Activated T-cell treated with anti-CD3 and anti-CD28 coated beads for 48 hours (primary cell): ENCODE results near the gene SYNRG.
A peak's percentile ranks its signal among the peaks of the same experiment; 100 is the strongest.
"Not testable (repeated sequence)": the region's sequence is repeated elsewhere in the genome, so short reads cannot be mapped to it uniquely, and the experiment has no call there.

Experiments
- DNase-seq: peaks from one replicate; pipeline ENCODE4 v3.0.0-alpha.2; 2020; ENCODE audit warnings: low read depth

Gene SYNRG

DNA sequence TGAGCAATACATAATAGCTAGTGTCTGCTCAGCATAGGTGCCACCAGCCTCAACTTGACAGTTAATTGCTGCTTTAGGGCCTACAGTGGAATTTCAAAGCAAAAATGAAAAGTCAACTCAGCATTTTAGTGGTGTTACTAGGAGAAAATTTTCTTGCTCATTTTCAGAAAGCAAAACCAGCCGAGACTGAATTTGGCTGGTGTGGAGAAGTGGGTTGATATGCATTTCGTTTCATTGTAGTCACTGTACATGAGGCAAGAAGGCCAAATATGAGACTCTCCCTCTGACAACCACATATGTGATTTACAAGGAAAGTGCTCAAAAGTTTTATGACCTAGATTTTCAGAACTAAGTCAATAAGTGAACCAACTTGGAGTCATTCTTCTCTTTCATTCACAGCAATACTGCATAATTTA lies 65.6 kb downstream of the SYNRG start:
- no peak for DNase-seq

DNA sequence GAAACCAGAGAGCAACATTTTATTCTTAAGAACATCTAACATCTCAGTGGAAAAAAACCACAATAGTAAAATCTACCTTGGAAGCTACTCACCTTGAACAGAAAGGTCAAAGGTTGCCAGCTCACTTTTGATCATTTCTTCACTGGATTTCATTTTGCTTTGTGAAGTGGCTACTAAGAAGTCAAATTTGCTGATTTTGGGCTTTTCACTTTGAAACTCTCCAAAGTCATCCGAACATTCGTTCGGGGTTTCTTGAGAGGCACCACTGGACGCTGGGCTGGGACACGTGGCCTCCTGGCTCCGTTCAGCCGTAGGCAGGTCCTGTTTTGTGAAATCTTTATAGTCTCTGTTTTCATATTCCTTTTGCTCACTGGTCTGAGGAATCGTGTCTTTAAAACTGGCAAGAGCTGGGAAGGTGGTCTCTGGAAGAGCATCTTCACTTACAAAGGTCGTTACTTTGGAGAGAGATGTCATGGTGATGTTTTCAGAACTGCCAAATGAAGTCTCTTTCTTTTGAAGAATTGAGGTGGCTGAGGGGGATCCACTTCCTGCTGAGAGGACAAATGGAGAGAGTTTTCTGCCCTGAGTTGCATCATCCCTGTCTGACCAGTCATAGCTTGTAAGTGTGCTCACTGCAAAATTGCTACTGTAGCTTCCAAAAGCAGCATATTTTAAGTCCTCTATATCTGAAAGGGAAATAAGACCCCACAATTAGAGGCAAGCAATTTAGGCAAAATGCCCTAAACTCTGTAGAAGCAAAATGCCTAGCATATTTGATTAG lies 67.1 kb downstream of the SYNRG start:
- no peak for DNase-seq

DNA sequence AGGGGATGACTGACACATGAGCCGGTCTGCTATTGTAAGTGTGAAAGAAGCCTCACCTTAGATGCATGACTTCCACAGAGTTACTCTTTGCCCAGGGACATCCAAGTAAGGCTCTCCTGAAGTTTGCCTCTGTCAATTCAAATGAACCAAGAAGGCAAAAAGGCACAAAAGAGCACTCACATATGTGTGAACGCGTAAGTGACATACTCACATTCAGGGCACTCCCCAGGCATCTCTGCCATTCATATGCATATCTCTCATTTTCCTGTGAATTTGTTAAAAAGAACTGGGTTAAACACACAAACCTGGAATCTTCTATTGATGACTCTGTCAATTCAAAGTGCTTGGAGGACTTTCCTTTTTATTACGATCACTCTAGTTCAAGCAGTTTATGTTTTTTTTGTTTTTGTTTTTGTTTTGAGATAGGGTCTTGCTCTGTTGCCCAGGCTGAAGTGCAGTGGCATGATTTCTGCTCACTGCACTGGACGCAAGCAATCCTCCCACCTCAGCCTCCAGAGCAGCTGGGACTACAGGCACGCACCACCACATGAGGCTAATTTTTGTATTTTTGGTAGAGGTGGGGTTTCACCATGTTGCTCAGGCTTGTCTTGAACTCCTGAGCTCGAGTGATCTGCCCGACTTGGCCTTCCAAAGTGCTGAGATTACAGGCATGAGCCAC lies 70.1 kb downstream of the SYNRG start:
- no peak for DNase-seq

DNA sequence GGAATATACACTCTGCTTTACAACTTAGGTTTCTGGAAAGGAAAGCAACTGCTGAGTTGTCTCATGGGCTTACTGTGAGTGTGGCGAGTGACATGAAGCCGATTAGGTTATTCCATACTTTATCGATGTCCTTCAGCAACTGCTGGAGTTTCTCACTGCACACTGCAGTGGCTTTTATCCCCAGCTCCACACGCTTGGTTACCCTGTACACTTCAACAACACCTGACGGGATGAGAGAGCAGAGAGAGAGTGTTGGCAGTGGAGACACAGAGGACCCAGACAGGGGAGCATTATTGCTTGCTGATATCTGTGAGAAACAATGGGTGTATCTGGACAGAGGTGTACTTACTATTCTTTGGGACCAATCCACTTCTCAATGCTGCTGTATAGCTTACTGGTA lies 73.3 kb downstream of the SYNRG start:
- no peak for DNase-seq

DNA sequence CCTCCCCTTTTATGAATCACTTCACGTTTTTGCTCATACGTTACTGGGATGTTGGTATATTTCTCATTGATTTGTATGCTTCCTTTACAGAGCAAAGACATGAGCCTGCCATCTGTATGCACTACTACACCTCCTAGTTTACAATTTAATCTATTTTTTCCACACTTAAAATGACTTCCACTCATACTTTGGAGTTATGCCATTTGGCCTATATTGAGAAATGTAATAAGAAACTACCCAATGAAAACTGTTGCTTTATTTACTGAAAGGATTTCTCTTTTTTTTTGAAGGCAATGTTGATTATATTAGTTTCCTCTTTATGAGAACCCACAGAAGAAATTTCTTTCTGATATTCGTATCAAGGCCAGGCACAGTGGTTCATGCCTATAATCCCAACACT lies 76.5 kb downstream of the SYNRG start:
- DNase-seq: no peak

DNA sequence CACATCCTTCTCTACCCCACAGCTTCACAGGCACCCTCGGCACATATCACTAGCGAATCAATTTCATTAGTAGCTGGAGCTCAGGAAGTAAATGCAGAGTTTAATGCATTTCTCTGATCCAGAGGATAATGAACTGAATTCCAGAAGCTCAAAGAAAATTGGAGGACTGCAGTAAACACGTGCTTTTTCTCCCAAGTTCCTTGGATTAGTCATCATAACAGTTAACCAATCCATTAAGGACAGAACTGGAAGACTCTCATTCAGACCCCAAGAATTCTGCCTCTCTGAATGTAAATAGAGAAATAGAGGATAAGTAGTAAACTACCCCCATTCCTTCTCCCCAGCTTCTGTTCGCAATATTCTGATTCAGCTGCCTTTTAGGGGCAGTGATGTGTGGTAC lies 78.8 kb downstream of the SYNRG start:
- no peak for DNase-seq

DNA sequence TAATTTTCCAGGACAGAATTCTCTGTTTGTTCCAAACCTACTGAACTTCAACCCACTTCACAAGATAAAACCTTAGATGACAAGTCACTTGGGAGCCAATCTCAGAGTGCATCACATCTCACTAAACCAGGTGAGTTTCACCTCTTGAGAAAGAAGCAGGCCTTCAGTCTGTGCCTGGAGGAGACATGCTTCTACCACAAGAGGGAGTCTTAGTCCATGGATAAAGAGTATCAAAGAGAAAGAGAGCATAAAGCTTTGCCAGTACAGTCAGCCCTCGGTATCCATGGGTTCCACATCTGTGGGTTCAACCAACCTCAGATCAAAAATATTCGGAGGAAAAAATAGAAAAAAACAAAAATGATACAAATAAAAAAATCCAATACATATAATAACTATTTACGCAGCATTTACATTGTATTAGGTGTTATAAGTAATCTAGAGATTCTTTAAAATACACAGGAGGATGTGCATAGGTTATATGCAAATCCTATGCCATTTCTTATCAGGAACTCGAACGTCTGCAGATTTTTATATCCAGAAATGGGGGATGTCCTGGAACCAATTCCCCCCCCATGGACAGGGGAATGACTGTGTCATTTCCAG lies 81.9 kb downstream of the SYNRG start:
- DNase-seq: no peak

DNA sequence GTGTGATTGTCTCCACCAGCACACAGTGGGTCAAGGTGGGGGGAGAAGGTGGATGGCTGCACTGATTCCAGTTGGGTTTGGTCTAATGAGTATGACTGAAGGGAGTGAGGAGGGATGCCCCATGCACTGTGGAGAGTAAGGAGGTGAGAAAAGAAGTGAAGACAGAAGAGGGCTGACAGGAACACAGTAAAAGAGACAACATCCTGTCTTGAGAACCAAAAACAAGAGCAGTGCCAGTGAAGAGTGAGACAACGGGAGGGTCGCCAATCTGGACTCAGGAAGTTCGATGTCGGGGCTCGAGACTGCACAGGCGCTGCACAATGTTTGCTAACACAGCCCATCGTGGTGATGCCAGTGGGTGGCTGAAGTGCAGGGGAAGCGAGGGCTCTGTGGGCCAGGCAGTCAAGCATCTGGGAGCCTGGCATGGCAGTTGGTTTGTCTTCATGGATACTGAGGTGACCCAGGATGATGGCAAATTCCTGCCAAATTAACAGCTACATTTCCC lies 85.5 kb downstream of the SYNRG start:
- DNase-seq: no peak

DNA sequence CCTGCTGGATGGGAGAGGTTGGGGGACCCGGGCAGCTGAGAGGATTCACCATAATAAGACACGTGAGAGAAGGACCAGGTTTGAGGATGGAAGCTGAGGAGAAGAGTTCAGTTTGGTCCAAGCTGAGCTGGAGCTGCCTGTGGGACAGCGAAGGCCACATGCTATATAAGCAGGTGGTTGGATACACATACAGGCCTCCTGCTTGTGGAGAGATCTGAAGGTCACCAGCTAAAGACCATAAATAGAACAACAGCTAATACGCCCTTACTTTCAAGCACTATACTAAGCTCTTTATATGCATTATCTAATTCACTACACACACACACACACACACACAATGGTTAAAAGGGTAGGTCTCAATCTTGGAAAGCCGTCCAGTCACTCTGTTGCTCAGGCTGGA lies 87.4 kb downstream of the SYNRG start:
- no peak for DNase-seq

DNA sequence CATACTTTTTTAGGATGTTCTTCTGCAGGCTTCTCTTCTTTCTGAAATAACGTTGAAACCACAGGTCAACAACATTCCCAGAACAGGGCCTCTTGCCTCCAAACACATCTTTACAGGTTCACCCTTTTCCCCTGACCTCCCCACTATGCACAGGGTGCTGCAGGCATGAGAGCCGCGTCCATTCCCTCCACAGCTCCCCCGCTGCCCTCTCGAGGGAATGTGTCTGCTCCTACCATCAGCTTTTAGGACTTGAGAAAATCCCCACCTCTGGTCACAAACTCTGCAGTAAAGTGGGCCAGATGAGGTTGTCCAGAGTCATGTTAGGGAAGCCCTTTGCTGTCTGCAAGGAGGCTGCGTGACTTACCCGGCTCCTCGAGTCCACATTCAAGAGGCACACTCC lies 89.0 kb downstream of the SYNRG start:
- no peak for DNase-seq

DNA sequence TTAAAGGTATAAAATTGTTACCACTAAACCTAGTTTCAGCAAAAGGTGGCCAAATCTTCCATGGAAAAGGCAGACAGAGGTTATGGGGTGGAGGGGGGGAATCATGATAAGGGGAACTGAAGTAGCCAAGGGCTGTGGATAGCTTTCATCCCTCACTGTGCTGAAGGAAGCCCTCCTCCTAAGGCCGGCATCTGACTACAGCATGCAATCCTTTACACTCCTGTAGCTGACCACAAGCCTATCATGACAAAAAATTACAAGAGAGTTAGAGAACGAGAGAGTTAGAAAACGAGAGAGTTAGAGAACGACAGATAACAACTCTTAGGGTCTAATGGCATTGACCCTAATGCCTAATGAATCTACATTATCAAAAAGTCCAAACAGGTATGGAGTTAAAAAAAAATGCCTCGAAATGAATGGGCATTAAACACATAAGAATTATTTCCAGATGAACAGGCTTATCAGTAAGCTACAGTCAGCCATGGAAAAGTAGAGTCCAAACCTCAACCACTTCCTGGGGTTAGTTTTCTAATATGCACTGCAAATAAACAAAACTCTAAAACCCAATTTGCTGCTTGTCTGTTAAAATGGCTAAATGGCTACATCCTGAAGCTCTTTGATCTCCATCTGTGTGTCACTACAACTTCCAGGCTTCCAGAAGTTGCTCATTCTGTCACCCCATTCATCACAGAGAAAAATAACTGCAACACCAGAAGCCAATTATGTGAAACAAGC lies 89.8 kb downstream of the SYNRG start:
- DNase-seq: no peak

DNA sequence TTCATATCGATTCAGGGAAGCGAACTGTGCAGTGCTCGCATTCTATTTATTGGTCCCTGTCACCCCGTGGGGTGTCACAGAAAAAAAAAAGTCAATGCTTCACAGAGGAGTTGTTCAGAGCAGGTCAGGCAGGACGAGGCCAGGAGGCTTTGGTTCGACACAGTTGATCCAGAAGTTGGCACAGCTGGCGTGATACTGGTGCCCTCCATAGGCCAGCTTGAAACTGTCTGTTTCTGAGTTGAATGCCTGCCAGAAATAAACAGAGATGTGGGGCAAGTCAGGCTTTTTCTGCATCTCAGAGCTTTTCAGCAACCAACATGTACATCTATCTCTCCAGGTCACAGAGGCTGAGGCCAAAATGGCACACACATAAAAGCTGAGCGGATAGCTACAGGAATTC lies 90.4 kb downstream of the SYNRG start:
- no peak for DNase-seq

DNA sequence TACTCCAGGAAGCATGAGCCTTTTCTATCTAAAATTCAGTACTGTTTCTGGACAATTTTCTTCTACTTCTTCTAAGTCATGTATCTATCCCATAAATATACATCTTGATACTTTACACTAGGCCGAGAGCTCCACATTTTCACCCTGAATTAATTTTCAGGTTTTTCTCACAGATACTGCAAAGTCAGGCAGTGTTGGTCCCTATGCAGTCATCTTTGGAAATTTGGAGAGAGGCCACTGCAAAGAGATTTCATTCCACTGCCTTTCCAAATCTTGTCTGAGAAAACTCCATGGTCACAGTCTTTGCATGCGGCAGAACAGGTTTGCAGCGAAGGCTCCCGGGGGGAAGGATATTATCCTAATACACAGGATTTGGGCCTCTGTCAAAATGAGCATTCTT lies 91.3 kb downstream of the SYNRG start:
- no peak for DNase-seq

DNA sequence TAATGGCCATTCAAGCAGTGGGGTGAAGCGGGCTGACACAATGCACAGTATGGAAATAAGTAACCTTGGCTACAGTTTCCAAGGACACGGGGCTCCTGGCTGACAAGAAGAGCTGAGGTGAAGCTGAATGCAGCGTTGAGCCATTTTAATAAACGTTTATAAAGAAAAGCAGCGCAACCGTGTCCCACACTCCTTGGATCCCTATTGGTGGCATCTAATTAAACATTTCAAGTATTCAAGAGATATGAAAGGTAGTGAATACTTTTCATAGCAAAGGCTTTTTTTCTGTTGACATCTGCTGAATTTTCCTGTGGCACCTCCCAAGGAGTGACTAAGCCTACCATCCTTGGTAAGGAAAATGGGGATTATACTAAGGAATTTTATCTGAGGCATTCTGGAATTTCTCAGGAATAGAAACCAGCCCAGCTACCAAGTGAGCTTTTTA lies 93.1 kb downstream of the SYNRG start:
- DNase-seq: no peak

DNA sequence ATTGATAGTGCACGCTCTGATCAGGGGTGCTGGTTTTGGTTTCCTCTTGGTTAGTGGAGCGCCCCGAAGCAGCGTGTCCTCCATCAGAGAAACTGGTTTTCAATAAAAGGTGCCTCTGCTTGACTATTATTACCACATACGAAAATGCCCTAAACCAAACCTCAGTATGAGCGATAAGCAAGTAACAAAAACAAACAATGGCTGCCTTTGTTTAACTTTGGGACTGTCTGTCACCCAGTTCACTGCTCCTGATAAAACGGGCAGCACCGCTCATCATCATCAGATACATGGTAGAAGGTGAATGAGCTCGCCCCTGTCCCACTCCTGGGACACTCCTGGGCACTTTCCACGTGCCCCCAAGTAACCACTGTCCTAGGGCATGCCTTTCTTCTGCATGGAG lies 95.5 kb downstream of the SYNRG start:
- DNase-seq: no peak

DNA sequence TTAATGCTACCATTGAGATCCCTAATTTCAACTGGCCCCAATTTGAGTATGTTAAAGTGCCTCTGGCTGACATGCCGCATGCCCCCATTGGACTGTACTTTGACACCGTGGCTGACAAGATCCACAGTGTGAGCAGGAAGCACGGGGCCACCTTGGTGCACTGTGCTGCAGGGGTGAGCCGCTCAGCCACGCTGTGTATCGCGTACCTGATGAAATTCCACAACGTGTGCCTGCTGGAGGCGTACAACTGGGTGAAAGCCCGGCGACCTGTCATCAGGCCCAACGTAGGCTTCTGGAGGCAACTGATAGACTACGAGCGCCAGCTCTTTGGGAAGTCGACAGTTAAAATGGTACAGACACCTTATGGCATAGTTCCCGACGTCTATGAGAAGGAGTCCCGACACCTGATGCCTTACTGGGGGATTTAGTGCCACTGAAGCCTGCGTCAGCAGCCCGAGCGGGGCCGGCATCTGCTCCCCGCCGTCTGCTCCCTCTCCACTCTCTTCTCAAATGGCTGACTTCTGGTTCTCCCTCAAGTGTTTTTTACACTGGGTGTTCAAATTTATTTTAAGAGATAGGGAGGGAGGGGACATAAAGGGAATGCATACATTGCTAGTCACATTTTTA lies 96.7 kb downstream of the SYNRG start:
- DNase-seq: no peak

DNA sequence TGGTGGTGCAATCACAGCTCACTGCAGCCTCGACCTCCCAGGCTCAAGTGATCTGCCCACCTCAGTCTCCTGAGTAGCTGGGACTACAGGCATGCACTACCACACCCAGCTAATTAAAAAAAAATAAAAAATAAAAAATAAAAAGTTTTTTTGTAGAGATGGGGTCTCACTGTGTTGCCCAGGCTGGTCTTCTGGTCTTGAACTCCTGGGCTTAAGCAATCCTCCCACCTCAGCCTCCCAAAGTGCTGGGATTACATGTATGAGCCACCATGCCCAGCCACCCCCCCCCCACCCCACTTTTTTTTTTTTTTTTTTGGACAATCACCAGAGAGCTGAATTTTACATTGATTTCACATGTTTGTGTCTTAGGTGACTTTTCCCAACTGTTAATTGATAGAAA lies 97.6 kb downstream of the SYNRG start:
- not testable (repeated sequence) for DNase-seq

DNA sequence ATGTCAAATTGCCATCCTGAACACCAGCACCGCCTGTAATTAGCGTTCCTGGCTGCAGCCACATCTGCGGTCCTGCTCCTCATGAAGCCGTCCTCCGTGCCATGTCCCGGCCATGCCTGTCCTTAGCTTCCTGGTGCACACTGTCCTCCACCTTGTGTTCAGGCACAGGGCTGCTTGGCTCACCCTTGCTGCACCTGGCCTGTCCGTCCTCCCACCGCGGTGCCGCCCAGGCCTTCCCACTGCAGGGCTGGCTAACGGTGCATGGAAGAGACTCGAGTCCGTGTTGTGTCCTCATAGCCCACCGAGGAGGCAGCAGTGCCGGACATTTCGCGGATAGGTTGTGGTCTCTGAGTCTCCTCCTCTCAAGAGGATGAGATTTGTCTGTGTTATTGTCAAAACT lies 99.2 kb downstream of the SYNRG start:
- DNase-seq: no peak

DNA sequence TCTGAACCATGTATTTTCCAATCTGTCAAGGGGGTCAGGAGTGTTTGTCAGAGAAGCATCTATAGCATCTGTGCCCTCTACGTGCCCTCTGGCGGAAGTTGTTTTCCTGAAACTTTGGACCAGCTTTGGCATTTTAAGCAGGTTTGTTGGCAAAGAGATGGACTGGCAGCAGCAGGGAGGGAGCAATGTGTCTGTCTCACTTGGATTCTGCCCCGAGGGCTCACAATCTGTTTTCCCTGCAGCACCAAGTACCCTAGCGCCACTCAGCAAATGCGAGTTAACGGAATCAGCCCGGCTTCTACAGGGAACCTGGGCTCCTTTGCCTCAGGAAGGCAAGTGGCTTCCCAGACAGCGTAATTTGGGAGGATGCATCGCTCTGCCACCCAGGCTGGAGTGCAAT lies 102.1 kb downstream of the SYNRG start:
- DNase-seq: no peak

DNA sequence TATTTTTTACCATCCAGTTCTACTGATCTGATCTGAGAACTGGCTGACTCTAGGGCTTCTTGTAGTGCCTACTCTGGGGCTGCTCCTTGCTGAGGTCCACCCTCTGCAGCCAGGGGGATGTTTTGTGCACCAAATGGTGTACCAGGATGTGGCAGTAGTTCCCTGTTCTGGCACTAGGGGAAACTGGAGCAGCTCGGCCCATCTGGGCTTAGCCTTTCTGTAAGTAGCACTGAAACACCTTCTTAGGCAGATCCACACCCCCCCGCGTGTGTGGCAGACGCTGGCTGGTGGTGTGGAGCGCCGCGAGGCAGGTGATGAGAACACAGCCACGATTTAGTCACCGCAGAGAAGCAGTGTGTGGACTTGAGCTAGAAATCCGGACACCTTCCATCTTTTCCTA lies 102.5 kb downstream of the SYNRG start:
- peak; percentile 7 for DNase-seq

DNA sequence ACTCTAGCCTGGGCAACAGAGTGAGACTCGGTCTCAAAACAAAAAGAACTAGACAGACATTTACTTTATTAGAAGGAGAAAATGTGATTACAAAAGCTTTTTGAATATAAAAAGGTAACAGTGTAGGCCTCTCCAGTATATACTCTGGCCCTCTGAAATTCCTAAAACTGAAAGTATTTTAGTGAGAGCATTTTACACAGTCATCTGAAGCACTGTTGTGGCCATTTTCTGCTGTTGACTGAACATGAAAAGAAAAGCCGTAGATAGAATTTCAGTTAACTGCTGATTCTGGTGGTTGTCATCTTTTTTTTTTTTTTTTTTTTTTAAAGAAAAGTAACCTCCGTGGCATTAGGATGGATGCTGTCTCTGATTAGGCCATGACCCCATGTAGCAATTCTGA lies 103.9 kb downstream of the SYNRG start:
- no peak for DNase-seq

DNA sequence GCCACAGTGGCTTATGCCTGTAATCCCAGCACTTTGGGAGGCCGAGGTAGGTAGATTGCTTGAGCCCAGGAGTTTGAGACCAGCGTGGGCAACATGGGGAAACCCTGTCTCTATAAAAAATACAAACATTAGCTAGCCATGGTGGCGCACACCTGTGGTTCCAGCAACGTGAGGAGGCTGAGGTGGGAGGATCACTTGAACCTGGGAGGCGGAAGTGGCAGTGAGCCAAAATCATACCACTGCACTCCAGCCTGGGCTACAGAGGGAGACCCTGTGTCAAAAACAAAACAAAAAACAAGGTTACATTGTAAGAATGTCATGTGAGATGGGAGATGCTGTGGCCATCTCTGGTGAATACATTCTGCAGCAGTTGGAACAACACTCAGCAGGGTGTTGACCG lies 106.1 kb downstream of the SYNRG start:
- no peak for DNase-seq
